Lower leg skin (tissue), 3 donors: ENCODE results near the gene XPA.

Experiments used
- CTCF ChIP-seq, 3 donors: fragments of 450-650 bp; IDR thresholded peaks; one replicate each; pipeline ENCODE4 v1.5.1; 2016; ENCODE audit warnings: antibody characterized with exemption in 3 of 3, mild to moderate bottlenecking in 3 of 3, moderate library complexity in 2 of 3
- POLR2A ChIP-seq, 2 donors: fragments of 450-650 bp; IDR thresholded peaks; one replicate each; pipeline ENCODE4 v1.6.1; 2016 to 2017; ENCODE audit warnings: antibody characterized with exemption in 2 of 2, mild to moderate bottlenecking in 1 of 2, moderate library complexity in 1 of 2

DNA sequence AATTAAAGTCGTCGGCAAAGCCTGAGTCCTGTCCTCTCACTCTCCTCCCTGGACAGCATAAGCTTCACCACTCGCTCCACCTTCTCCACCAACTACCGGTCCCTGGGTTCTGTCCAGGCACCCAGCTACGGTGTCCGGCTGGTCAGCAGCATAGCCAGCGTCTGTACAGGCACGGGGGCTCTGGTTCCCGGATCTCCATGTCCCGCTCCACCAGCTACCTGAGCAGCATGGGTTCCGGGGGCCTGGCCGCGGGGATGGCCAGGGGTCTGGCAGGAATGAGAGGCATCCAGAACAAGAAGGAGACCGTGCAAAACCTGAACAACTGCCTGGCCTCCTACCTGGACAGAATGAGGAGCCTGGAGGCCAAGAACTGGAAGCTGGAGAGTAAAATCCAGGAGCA lies 1.7 kb upstream of the XPA start:
- TF ChIP-seq CTCF (IDR thresholded peaks at IDR 0.05) (no peak), POLR2A (IDR thresholded peaks at IDR 0.05) (no peak)
